Endothelial cell of umbilical vein (primary cell): ENCODE results near the gene SRRM4. TPM values are rescaled to one million over a fixed set of nuclear protein-coding genes. Genes with fewer than 3 reads are reported as not detected.

Source experiments
- BruUV-seq: library from RNA; stranded (reverse); fragments of 400-500 nt; replicated peaks from 2 replicates; lab custom pipeline; 2021; lab: Mats Ljungman, UMichigan
- CTCF ChIA-PET: fragments of 300-600, 350-600 bp; sonication (Branson Sonifier 250); formaldehyde crosslinking; loops from one replicate; lab custom pipeline; 2021; ENCODE audit warnings: antibody characterized with exemption, inconsistent platforms; lab: Charles Lee
- POLR2A ChIA-PET: fragments of 300-600, 350-600 bp; sonication (Branson Sonifier 250); formaldehyde crosslinking; loops from one replicate; lab custom pipeline; 2021; ENCODE audit warnings: antibody characterized with exemption, inconsistent platforms; lab: Charles Lee
- DNase-seq: peaks from one replicate; pipeline ENCODE4 v3.0.0-alpha.2; 2011; ENCODE audit warnings: low read depth, low spot score
- FAIRE-seq: peaks from 2 replicates; lab custom pipeline; 2011; peaks lifted over from hg19 to GRCh38; lab: Jason Lieb, UNC
- H2AFZ ChIP-seq: 2 replicates; pipeline ENCODE4 v1.6.0; 2012; ENCODE audit warnings: low read depth, low read length, control low read depth, inconsistent platforms
- H3K27ac ChIP-seq: 2 replicates; pipeline ENCODE4 v1.5.1; 2011; ENCODE audit warnings: low read depth, mild to moderate bottlenecking, control low read depth, low read length, moderate library complexity; ENCODE audit not compliant: insufficient read depth
- H3K27me3 ChIP-seq, 2 experiments: 2 replicates each; pipeline versions ENCODE4 v1.6.0 to v1.6.1; 2011; ENCODE audit warnings: low read length in 2 of 2, mixed read lengths in 1 of 2; ENCODE audit not compliant: control insufficient read depth in 2 of 2, insufficient read depth in 2 of 2
- H3K36me3 ChIP-seq, 2 experiments: 2 replicates in 1 of 2; 3 replicates in 1 of 2; pipeline ENCODE4 v1.5.1; 2011; ENCODE audit warnings: low read length in 2 of 2, mild to moderate bottlenecking in 1 of 2, moderate library complexity in 1 of 2; ENCODE audit not compliant: control insufficient read depth in 2 of 2, insufficient read depth in 2 of 2; ENCODE audit errors: extremely low read depth in 1 of 2
- H3K4me1 ChIP-seq: 3 replicates; pipeline ENCODE4 v1.5.1; 2011; ENCODE audit warnings: mild to moderate bottlenecking, low read length; ENCODE audit not compliant: control insufficient read depth, insufficient read depth; ENCODE audit errors: extremely low read depth
- H3K4me2 ChIP-seq: 2 replicates; pipeline ENCODE4 v1.6.1; 2011; ENCODE audit warnings: low read length, control low read depth, mixed read lengths; ENCODE audit not compliant: insufficient read depth
- H3K4me3 ChIP-seq, 3 experiments: fragments of 200-600 bp in 1 of 3; sonication (generic), shearing (Covaris generic) in 1 of 3; replicated peaks in 1 of 3; 2 replicates each; pipeline ENCODE4 v1.5.1; 2011 to 2016; ENCODE audit warnings: control low read depth in 3 of 3, low read length in 3 of 3, mild to moderate bottlenecking in 2 of 3, inconsistent platforms in 1 of 3, low read depth in 1 of 3, moderate library complexity in 1 of 3; ENCODE audit not compliant: insufficient read depth in 1 of 3
- H3K79me2 ChIP-seq: 2 replicates; pipeline ENCODE4 v1.6.0; 2012; ENCODE audit warnings: low read length, inconsistent platforms; ENCODE audit not compliant: control insufficient read depth, insufficient read depth
- H3K9ac ChIP-seq: replicated peaks from 2 replicates; pipeline ENCODE3; 2011; ENCODE audit warnings: low read length, control low read depth; ENCODE audit not compliant: insufficient read depth; ENCODE audit errors: extremely low read depth
- H3K9me1 ChIP-seq: replicated peaks from 3 replicates; pipeline ENCODE4 v1.6.0; 2011; ENCODE audit warnings: mild to moderate bottlenecking, low read length; ENCODE audit not compliant: control insufficient read depth, insufficient read depth; ENCODE audit errors: extremely low read depth
- H3K9me3 ChIP-seq: replicated peaks from 2 replicates; pipeline ENCODE4 v1.5.1; 2012; ENCODE audit warnings: low read length, inconsistent platforms; ENCODE audit not compliant: control insufficient read depth, insufficient read depth
- H4K20me1 ChIP-seq: replicated peaks from 2 replicates; pipeline ENCODE3; 2011; ENCODE audit warnings: mild to moderate bottlenecking, low read length; ENCODE audit not compliant: control insufficient read depth, insufficient read depth; ENCODE audit errors: extremely low read depth
- CTCF ChIP-seq, 2 donors: IDR thresholded peaks; 1 replicate in 1 of 2; 2 replicates in 1 of 2; pipeline ENCODE4 v1.5.1; 2011; ENCODE audit warnings: low read length in 2 of 2, mild to moderate bottlenecking in 2 of 2, moderate library complexity in 2 of 2, control low read depth in 1 of 2, inconsistent platforms in 1 of 2, low read depth in 1 of 2; ENCODE audit not compliant: insufficient read depth in 1 of 2; ENCODE audit errors: extremely low read depth in 1 of 2
- EZH2 ChIP-seq: IDR thresholded peaks from 2 replicates; pipeline ENCODE4 v1.6.1; 2012; ENCODE audit warnings: borderline replicate concordance, low read depth, mild to moderate bottlenecking, moderate library complexity, low read length, inconsistent platforms; ENCODE audit not compliant: severe bottlenecking
- FOS ChIP-seq: IDR thresholded peaks from 2 replicates; pipeline ENCODE4 v1.6.1; 2011; ENCODE audit warnings: mild to moderate bottlenecking, low read length, moderate library complexity, borderline replicate concordance; ENCODE audit not compliant: insufficient read depth
- GATA2 ChIP-seq: IDR thresholded peaks from 2 replicates; pipeline ENCODE4 v1.7.0; 2011; ENCODE audit warnings: low read depth, mild to moderate bottlenecking, moderate library complexity, mixed read lengths, low read length; ENCODE audit not compliant: insufficient read length, insufficient read depth
- JUN ChIP-seq: IDR thresholded peaks from 2 replicates; pipeline ENCODE4 v1.6.1; 2011; ENCODE audit warnings: borderline replicate concordance, low read depth; ENCODE audit not compliant: insufficient read length, insufficient read depth
- MAX ChIP-seq: IDR thresholded peaks from 2 replicates; pipeline ENCODE4 v1.6.1; 2011; ENCODE audit not compliant: insufficient read depth, insufficient read length
- MYC ChIP-seq: IDR thresholded peaks from one replicate; pipeline ENCODE4 v1.6.1; 2011; ENCODE audit warnings: mild to moderate bottlenecking, low read depth, low read length
- POLR2A ChIP-seq: IDR thresholded peaks from 2 replicates; pipeline ENCODE4 v1.6.1; 2012; ENCODE audit warnings: low read depth, mild to moderate bottlenecking, control low read depth, low read length
- POLR2AphosphoS5 ChIP-seq: IDR thresholded peaks from 2 replicates; pipeline ENCODE4 v1.6.1; 2012; ENCODE audit warnings: low read depth, mild to moderate bottlenecking, control low read depth, low read length, moderate library complexity; ENCODE audit not compliant: insufficient read depth
- dilution Hi-C: fragments of 300-500 bp; cut with MboI; formaldehyde crosslinking; loops from one replicate; pipeline ENCODE4 v1.15.0; 2019; ENCODE audit warnings: low sequenced_read_pairs; ENCODE audit not compliant: extremely low pct_ligation_motif_present
- intact Hi-C: fragments of 100-400 bp; cut with micrococcal nuclease; formaldehyde crosslinking; loops from one replicate; pipeline ENCODE4 v1.10.0; 2022
- polyA plus RNA-seq, 4 experiments: library from polyadenylated mRNA; depleted of rRNA in 3 of 4; stranded (reverse) in 3 of 4; unstranded in 1 of 4; fragments of >200 nt; gene quantifications; 2 replicates each; pipeline versions ENCODE4 v1.2.1 to v1.2.3, GENCODE V29; 2011 to 2012; ENCODE audit warnings: missing spikeins in 1 of 4
- total RNA-seq: library from RNA; stranded (reverse); gene quantifications from 2 replicates; pipeline ENCODE4 v1.2.3, GENCODE V29; 2021

SRRM4 gene
- total and polyA plus RNA-seq, 2 donors (not counting 3 experiments of a cell fraction or from before 2014, with no cell fraction given): not detected

- DNase-seq (no peak), FAIRE-seq (no peak)
- no peak overlapping the region for H2AFZ ChIP-seq
- ChIA-PET CTCF (interaction anchor here (0.7 to 1.1 kb wide), 2 partner anchors 22 to 54 kb away, joined by 3 read pairs; no protein-coding TSS in a partner anchor), POLR2A (no interaction called here)
- H3K4me2 ChIP-seq: no peak overlapping the region
- dilution Hi-C loops (no loop called here), intact Hi-C loops (no loop called here)
- H3K4me3 ChIP-seq: no peak overlapping the region
- H3K27me3 ChIP-seq: no peaks in the 10 kb centered on the region
- no peaks in the 10 kb centered on the region for H4K20me1 ChIP-seq
- TF ChIP-seq GATA2 (no peak), MAX (no peak), MYC (no peak), FOS (no peak), EZH2 (no peak), POLR2A (no peak), CTCF (IDR thresholded peaks at IDR 0.05; ENCODE audit: extremely low read depth in 1 of 2, insufficient read depth in 1 of 2, low read depth in 1 of 2, low read length in 2 of 2) (no peak), POLR2AphosphoS5 (no peak), JUN (no peak)
- no peak overlapping the region for H3K27ac ChIP-seq
- no peaks in the 10 kb centered on the region for H3K9me3 ChIP-seq
- H3K36me3 ChIP-seq: no peaks in the 10 kb centered on the region
- BruUV-seq: no TSS peak
- H3K9me1 ChIP-seq: no peaks in the 10 kb centered on the region
- no peaks in the 10 kb centered on the region for H3K79me2 ChIP-seq
- no peak overlapping the region for H3K9ac ChIP-seq
- no peaks in the 10 kb centered on the region for H3K4me1 ChIP-seq
Measured at GRCh38 chr12:119136811-119137410, 155.6 kb downstream of the SRRM4 start.
